ENCODE results near the gene RETREG1. TPM values are rescaled to one million over a fixed set of nuclear protein-coding genes. Genes with fewer than 3 reads are reported as not detected.

Gene RETREG1
- total and polyA plus RNA-seq, 2 of the 13 experiments (the other 11 are each of a cell fraction or from before 2014, with no cell fraction given): 0.07 TPM; not detected in 1

DNA sequence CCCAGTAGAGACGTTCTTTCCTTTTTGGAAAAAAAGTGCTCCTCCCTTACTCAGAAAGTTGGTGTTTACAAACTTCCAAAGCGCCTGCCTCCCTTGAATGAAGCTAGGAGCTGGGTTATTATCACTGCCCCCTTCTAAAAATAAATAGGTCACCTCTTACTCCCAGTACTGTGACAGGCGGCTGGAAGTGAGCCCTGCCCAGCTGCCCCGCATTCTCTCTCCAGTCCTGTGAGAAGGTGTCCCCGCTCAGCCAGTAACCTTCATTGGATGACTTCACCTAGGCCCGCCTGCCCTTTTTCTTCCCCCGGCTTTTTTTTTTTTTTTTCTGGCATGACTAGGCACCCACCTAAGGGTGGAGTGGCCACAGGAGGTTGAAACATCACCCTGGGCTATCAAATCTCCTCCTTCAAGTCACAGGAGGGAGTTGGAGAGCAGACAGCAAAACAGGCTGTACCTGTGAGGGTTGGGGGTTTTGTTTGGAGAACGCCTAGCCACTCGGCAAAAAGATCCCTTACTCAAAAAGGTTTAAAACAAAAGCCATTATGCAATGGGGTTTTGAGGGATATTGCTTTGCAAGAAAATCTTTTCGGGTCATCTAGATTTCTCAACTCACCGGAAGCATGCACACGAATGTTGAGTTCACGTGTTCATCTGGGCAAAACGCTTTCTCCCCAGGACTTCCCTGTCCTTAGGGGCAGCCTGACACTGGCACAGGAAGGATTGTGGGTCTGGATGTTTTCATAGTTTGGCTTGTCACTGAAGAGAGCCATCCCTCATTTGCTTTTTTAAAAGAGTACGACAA lies 107.9 kb downstream of the RETREG1 start (continued):
- TF ChIP-seq SKIL (CRISPR knock-in tag; IDR thresholded peaks at IDR 0.05; ENCODE audit: borderline replicate concordance): no peak

DNA sequence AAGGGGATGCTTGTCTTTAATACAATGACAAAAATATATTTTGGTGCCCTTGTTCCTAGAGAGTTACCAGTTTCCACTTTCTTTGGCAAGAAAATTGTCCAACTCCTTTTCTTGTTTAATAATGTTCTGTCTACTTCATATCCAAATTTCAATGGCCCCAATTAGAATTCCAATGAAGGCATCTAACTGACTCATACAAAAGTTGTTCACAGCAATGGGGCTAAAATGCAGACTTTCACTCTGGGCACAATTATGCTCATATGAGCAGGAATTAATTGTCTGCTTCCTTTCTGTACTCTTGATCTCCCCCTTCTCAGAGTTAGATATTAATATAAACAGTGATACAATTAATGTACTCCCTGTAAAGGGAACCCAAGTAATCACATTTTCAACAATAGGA lies 109.1 kb downstream of the RETREG1 start:
- H3K27ac ChIP-seq (ENCODE audit: extremely low read length, insufficient read depth, low read length): no peak overlapping the region
- peaks cover 0 to 4% of the 10 kb centered on the region in 2 experiments; a peak in 2 of 5 replicates for H3K27me3 ChIP-seq (ENCODE audit: control insufficient read depth in 1 of 2, insufficient read depth in 2 of 2, low read length in 2 of 2)
- no peaks in the 10 kb centered on the region for H3K9me3 ChIP-seq (ENCODE audit: low read length)
- FAIRE-seq: no peak
- H3K79me2 ChIP-seq (ENCODE audit: insufficient read depth, low read length): no peaks in the 10 kb centered on the region
- no peak overlapping the region for H2AFZ ChIP-seq (ENCODE audit: low read length)
- intact Hi-C loops (cut with micrococcal nuclease; ENCODE audit: unreplicated experiment): no loop called here
- no peak for ATAC-seq
- POLR2A ChIA-PET: no interaction called here
- 0 out of 2 replicates have a peak, but pooled peaks cover 7% of the 10 kb centered on the region for H3K4me1 ChIP-seq (ENCODE audit: insufficient read depth, low read length)
- H4K20me1 ChIP-seq (ENCODE audit: insufficient read depth, low read length): no peaks in the 10 kb centered on the region
- in situ Hi-C loops (cut with HindIII; ENCODE audit: extremely low pct_ligation_motif_present, low pct_unique_long_range_greater_than_20kb): no loop called here
- no peak overlapping the region for H3K4me3 ChIP-seq (replicated peaks in 1 of 3; ENCODE audit: insufficient read depth in 1 of 3, low read depth in 2 of 3, low read length in 3 of 3)
- H3K9ac ChIP-seq (ENCODE audit: insufficient read depth, low read depth, low read length): no peak overlapping the region
- CTCF ChIA-PET (ENCODE audit: low intra/inter-chr PET ratio, low total read pairs): no interaction called here
- no peaks in the 10 kb centered on the region for H3K36me3 ChIP-seq (replicated peaks in 1 of 2; ENCODE audit: control insufficient read depth in 1 of 2, insufficient read depth in 2 of 2, low read length in 2 of 2)
- DNase-seq (ENCODE audit: low spot score): no peak
- H3K4me2 ChIP-seq (ENCODE audit: low read depth, low read length): no peak overlapping the region
- no TSS peak for BruUV-seq (replicated peaks)
- no peak for TF ChIP-seq HNRNPLL (IDR thresholded peaks at IDR 0.05; ENCODE audit: low read depth, low read length, poor library complexity, severe bottlenecking)
- no peak for TF ChIP-seq TP53 (CRISPR knock-in tag; conservative IDR thresholded peaks at IDR 0.05)
- TF ChIP-seq DNMT1 (CRISPR knock-in tag; IDR thresholded peaks at IDR 0.05): no peak
- TF ChIP-seq, protein P1, sequence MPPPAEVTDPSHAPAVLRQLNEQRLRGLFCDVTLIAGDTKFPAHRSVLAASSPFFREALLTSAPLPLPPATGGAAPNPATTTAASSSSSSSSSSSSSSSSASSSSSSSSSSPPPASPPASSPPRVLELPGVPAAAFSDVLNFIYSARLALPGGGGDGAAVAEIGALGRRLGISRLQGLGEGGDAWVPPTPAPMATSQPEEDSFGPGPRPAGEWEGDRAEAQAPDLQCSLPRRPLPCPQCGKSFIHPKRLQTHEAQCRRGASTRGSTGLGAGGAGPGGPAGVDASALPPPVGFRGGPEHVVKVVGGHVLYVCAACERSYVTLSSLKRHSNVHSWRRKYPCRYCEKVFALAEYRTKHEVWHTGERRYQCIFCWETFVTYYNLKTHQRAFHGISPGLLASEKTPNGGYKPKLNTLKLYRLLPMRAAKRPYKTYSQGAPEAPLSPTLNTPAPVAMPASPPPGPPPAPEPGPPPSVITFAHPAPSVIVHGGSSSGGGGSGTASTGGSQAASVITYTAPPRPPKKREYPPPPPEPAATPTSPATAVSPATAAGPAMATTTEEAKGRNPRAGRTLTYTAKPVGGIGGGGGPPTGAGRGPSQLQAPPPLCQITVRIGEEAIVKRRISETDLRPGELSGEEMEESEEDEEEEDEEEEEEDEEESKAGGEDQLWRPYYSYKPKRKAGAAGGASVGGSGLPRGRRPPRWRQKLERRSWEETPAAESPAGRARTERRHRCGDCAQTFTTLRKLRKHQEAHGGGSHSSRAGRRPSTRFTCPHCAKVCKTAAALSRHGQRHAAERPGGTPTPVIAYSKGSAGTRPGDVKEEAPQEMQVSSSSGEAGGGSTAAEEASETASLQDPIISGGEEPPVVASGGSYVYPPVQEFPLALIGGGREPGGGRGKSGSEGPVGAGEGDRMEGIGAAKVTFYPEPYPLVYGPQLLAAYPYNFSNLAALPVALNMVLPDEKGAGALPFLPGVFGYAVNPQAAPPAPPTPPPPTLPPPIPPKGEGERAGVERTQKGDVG (CRISPR knock-in tag; IDR thresholded peaks at IDR 0.05; ENCODE audit: borderline replicate concordance): no peak
- no peak for TF ChIP-seq ZBTB34 (CRISPR knock-in tag; IDR thresholded peaks at IDR 0.05)
- no peak for TF ChIP-seq PAWR (CRISPR knock-in tag; IDR thresholded peaks at IDR 0.05; ENCODE audit: borderline replicate concordance)
- TF ChIP-seq ZBTB43 (CRISPR knock-in tag; conservative IDR thresholded peaks at IDR 0.05): no peak
- TF ChIP-seq ZNF12 (CRISPR knock-in tag; IDR thresholded peaks at IDR 0.05): no peak
- no peak for TF ChIP-seq NCOA1 (CRISPR knock-in tag; IDR thresholded peaks at IDR 0.05)

Measured in HepG2 (cell line).